HepG2 (cell line): ENCODE measurements around the gene NF2. TPM values are rescaled to one million over a fixed set of nuclear protein-coding genes. Genes with fewer than 3 reads are reported as not detected.

Source experiments
- ATAC-seq: fragments of 200-7000 bp; cut with Tn5 transposase; 3 replicates; pipeline ENCODE4 v1.9.1; 2020; ENCODE audit warnings: mild to moderate bottlenecking, moderate library complexity
- BruUV-seq: library from RNA; stranded (reverse); fragments of 400-500 nt; replicated peaks from 2 replicates; lab custom pipeline; 2021; lab: Mats Ljungman, UMichigan
- CTCF ChIA-PET: fragments of 300-600 bp; formaldehyde crosslinking; extraction: SDS; loops from one replicate; lab custom pipeline; 2021; ENCODE audit warnings: low total read pairs, inconsistent platforms, low intra/inter-chr PET ratio; lab: Yijun Ruan, JAX
- POLR2A ChIA-PET: fragments of 350-600 bp; sonication (Branson Sonifier 250); formaldehyde crosslinking; loops from one replicate; lab custom pipeline; 2020; ENCODE audit warnings: antibody characterized with exemption, inconsistent platforms; lab: Yijun Ruan, JAX
- DNase-seq: peaks from one replicate; pipeline ENCODE4 v3.0.0-alpha.2; 2015; ENCODE audit warnings: low spot score
- FAIRE-seq: peaks from 3 replicates; lab custom pipeline; 2011; peaks lifted over from hg19 to GRCh38; lab: Jason Lieb, UNC
- H2AFZ ChIP-seq: one replicate; pipeline ENCODE4 v1.6.1; 2011; ENCODE audit warnings: low read length, inconsistent platforms
- H3K27ac ChIP-seq: fragments of 300-600 bp; 3 replicates; pipeline ENCODE4 v1.8.0; 2011; ENCODE audit warnings: mixed run types, mild to moderate bottlenecking, mixed read lengths, low read length, inconsistent platforms; ENCODE audit not compliant: insufficient read depth; ENCODE audit errors: extremely low read length
- H3K27me3 ChIP-seq, 2 experiments: fragments of 200-600 bp in 1 of 2; 2 replicates in 1 of 2; 3 replicates in 1 of 2; pipeline versions ENCODE4 v1.6.0 to v1.8.0; 2011; ENCODE audit warnings: low read length in 2 of 2, mild to moderate bottlenecking in 2 of 2, moderate library complexity in 2 of 2, inconsistent platforms in 1 of 2; ENCODE audit not compliant: insufficient read depth in 2 of 2, control insufficient read depth in 1 of 2
- H3K36me3 ChIP-seq, 2 experiments: fragments of 200-600 bp in 1 of 2; replicated peaks in 1 of 2; 2 replicates in 1 of 2; 3 replicates in 1 of 2; pipeline versions ENCODE4 v1.5.1 to v1.8.0; 2011; ENCODE audit warnings: low read length in 2 of 2, inconsistent platforms in 1 of 2; ENCODE audit not compliant: insufficient read depth in 2 of 2, control insufficient read depth in 1 of 2
- H3K4me1 ChIP-seq: 2 replicates; pipeline ENCODE4 v1.5.1; 2012; ENCODE audit warnings: low read length, inconsistent platforms; ENCODE audit not compliant: insufficient read depth
- H3K4me2 ChIP-seq: 2 replicates; pipeline ENCODE4 v1.6.0; 2011; ENCODE audit warnings: low read depth, low read length, inconsistent platforms
- H3K4me3 ChIP-seq, 3 experiments: fragments of 200-600 bp in 1 of 3; sonication (generic), shearing (Covaris generic) in 1 of 3; replicated peaks in 1 of 3; 2 replicates each; pipeline ENCODE4 v1.5.1; 2011 to 2016; ENCODE audit warnings: low read length in 3 of 3, inconsistent platforms in 2 of 3, low read depth in 2 of 3, mild to moderate bottlenecking in 2 of 3, control low read depth in 1 of 3, mixed read lengths in 1 of 3; ENCODE audit not compliant: insufficient read depth in 1 of 3
- H3K79me2 ChIP-seq: one replicate; pipeline ENCODE4 v1.6.1; 2011; ENCODE audit warnings: low read length, inconsistent platforms; ENCODE audit not compliant: insufficient read depth
- H3K9ac ChIP-seq: 2 replicates; pipeline ENCODE4 v1.6.0; 2011; ENCODE audit warnings: mild to moderate bottlenecking, low read depth, low read length, inconsistent platforms; ENCODE audit not compliant: insufficient read depth
- H3K9me3 ChIP-seq: 2 replicates; pipeline ENCODE4 v1.5.1; 2012; ENCODE audit warnings: mild to moderate bottlenecking, low read length
- H4K20me1 ChIP-seq: 2 replicates; pipeline ENCODE4 v1.6.0; 2011; ENCODE audit warnings: inconsistent platforms, mild to moderate bottlenecking, low read length, moderate library complexity; ENCODE audit not compliant: insufficient read depth
- AHR ChIP-seq: IDR thresholded peaks from 2 replicates; pipeline ENCODE4 v1.6.1; 2018; ENCODE audit warnings: missing genetic modification reagents, missing compliant biosample characterization
- AKAP8 ChIP-seq: sonication (generic); formaldehyde crosslinking; IDR thresholded peaks from 2 replicates; pipeline ENCODE4 v1.5.1; 2020; ENCODE audit warnings: mild to moderate bottlenecking, missing genetic modification reagents
- PHB2 ChIP-seq: fragments of 450-650 bp; IDR thresholded peaks from 2 replicates; pipeline ENCODE4 v1.6.1; 2018; ENCODE audit not compliant: partially characterized antibody
- REL ChIP-seq: sonication (generic); formaldehyde crosslinking; conservative IDR thresholded peaks from 2 replicates; pipeline ENCODE4 v1.8.0; 2022; ENCODE audit warnings: mild to moderate bottlenecking, missing genetic modification reagents, moderate library complexity
- SALL2 ChIP-seq: sonication (generic); formaldehyde crosslinking; IDR thresholded peaks from 2 replicates; pipeline ENCODE4 v1.8.1; 2023; ENCODE audit warnings: mild to moderate bottlenecking, missing genetic modification reagents, inconsistent platforms
- SIN3A ChIP-seq: IDR thresholded peaks from 2 replicates; pipeline ENCODE4 v1.6.1; 2011; ENCODE audit warnings: low read depth, mild to moderate bottlenecking, control low read depth, low read length, borderline replicate concordance
- ZKSCAN5 ChIP-seq: sonication (generic); formaldehyde crosslinking; IDR thresholded peaks from 2 replicates; pipeline ENCODE4 v1.5.1; 2020; ENCODE audit warnings: mild to moderate bottlenecking, missing genetic modification reagents
- ZNF326 ChIP-seq: sonication (generic); formaldehyde crosslinking; IDR thresholded peaks from 2 replicates; pipeline ENCODE4 v1.4.0; 2020; ENCODE audit warnings: missing genetic modification reagents, borderline replicate concordance
- WGBS: methylation state at CpG from one replicate; pipeline ENCODE4 v1.1.6; 2017; ENCODE audit warnings: low lambda C conversion rate; 5-methylcytosine and 5-hydroxymethylcytosine counted together
- in situ Hi-C: cut with HindIII; loops from 2 replicates; pipeline ENCODE4 v1.10.0; 2017; ENCODE audit warnings: low pct_unique_long_range_greater_than_20kb; ENCODE audit not compliant: extremely low pct_ligation_motif_present
- intact Hi-C: fragments of 100-400 bp; cut with micrococcal nuclease; formaldehyde crosslinking; loops from one replicate; pipeline ENCODE4 v1.10.0; 2022; ENCODE audit not compliant: unreplicated experiment
- polyA plus RNA-seq, 8 experiments: library from polyadenylated mRNA; depleted of rRNA in 3 of 8; stranded (reverse) in 7 of 8; unstranded in 1 of 8; fragments of >200 nt; fragmentation: Illumina TruSeq in 4 of 8; extraction: Trizol in 4 of 8; gene quantifications; 2 replicates each; pipeline versions ENCODE4 v1.2.1 to v1.2.3, GENCODE V29; 2011 to 2016; ENCODE audit warnings: low read depth in 4 of 8, missing spikeins in 1 of 8, mixed read lengths in 1 of 8; ENCODE audit not compliant: insufficient read depth in 1 of 8
- total RNA-seq, 5 experiments: library from RNA; depleted of rRNA; stranded (reverse); fragments of >200 nt; fragmentation: Illumina TruSeq; extraction: Trizol; gene quantifications; 2 replicates each; pipeline ENCODE4 v1.2.3, GENCODE V29; 2016; ENCODE audit warnings: low read depth in 1 of 5
- TF ChIP-seq, protein P1 (sequence below): sonication (generic); formaldehyde crosslinking; conservative IDR thresholded peaks from 2 replicates; pipeline ENCODE4 v1.4.0; 2020; ENCODE audit warnings: mild to moderate bottlenecking, missing genetic modification reagents, moderate library complexity
- TF ChIP-seq, protein P2 (sequence below): sonication (generic); formaldehyde crosslinking; IDR thresholded peaks from 2 replicates; pipeline ENCODE4 v1.8.1; 2023; ENCODE audit warnings: missing genetic modification reagents, mild to moderate bottlenecking, borderline replicate concordance
- TF ChIP-seq, protein P3 (sequence below): sonication (generic); formaldehyde crosslinking; IDR thresholded peaks from 2 replicates; pipeline ENCODE4 v1.4.0; 2020; ENCODE audit warnings: mild to moderate bottlenecking, missing genetic modification reagents, borderline replicate concordance
- TF ChIP-seq, protein P4 (sequence below): sonication (generic); formaldehyde crosslinking; IDR thresholded peaks from 2 replicates; pipeline ENCODE4 v1.8.1; 2023; ENCODE audit warnings: mild to moderate bottlenecking, moderate library complexity, missing genetic modification reagents
- TF ChIP-seq, protein P5 (sequence below), 2 experiments: sonication (generic) in 1 of 2; formaldehyde crosslinking in 1 of 2; IDR thresholded peaks; 2 replicates each; pipeline versions ENCODE4 v1.5.1 to v1.6.1; 2011 to 2020; ENCODE audit warnings: borderline replicate concordance in 1 of 2, low read depth in 1 of 2, low read length in 1 of 2, mild to moderate bottlenecking in 1 of 2, missing genetic modification reagents in 1 of 2, moderate library complexity in 1 of 2

The NF2 gene
- total and polyA plus RNA-seq, 2 of the 13 experiments (the other 11 are each of a cell fraction or from before 2014, with no cell fraction given), result 9.3 to 33.3 TPM

DNA sequence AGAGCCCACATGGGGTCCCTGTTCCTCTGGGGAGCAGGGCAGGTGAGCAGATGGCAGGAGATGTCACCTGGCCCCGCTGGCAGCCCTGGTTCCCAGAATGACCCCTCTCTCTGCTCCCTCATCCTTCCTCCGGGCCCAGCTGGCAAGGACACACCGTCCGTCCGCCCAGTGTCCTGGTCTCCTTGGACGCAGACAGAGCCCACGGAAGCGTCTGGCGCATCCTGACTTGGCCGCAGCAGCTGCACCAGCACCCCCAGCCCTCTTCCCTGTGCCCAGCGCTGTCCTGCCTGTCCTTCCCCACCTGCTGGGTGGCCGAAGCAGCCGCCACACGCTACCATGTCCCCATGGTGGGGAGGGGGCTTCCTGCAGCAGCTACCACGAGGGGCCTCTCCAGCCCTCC, 106.8 kb downstream of the NF2 start:
- Histone ChIP-seq H3K4me1 (peaks cover 5% of the 10 kb centered on the region), H3K4me2 (no peak overlapping the region), H3K27me3 (peaks cover 16 to 79% of the 10 kb centered on the region in 2 experiments; a peak in 4 of 5 replicates), H3K9ac (no peak overlapping the region), H3K79me2 (no peaks in the 10 kb centered on the region), H2AFZ (no peak overlapping the region), H4K20me1 (no peaks in the 10 kb centered on the region), H3K4me3 (no peak overlapping the region), H3K27ac (no peak overlapping the region), H3K9me3 (no peaks in the 10 kb centered on the region), H3K36me3 (no peaks in the 10 kb centered on the region)
- CTCF ChIA-PET, result no interaction called here
- POLR2A ChIA-PET, result no interaction called here
- WGBS, result 43% methylated on average over 8 of the region's 15 CpGs
- BruUV-seq, result no TSS peak
- in situ Hi-C loops, result no loop called here
- FAIRE-seq, result no peak
- intact Hi-C loops, result no loop called here
- no peak for ATAC-seq
- DNase-seq, result no peak
- TF ChIP-seq REL (CRISPR knock-in tag), result no peak
- TF ChIP-seq AKAP8 (CRISPR knock-in tag), result no peak
- no peak for TF ChIP-seq AHR
- TF ChIP-seq, protein P1, sequence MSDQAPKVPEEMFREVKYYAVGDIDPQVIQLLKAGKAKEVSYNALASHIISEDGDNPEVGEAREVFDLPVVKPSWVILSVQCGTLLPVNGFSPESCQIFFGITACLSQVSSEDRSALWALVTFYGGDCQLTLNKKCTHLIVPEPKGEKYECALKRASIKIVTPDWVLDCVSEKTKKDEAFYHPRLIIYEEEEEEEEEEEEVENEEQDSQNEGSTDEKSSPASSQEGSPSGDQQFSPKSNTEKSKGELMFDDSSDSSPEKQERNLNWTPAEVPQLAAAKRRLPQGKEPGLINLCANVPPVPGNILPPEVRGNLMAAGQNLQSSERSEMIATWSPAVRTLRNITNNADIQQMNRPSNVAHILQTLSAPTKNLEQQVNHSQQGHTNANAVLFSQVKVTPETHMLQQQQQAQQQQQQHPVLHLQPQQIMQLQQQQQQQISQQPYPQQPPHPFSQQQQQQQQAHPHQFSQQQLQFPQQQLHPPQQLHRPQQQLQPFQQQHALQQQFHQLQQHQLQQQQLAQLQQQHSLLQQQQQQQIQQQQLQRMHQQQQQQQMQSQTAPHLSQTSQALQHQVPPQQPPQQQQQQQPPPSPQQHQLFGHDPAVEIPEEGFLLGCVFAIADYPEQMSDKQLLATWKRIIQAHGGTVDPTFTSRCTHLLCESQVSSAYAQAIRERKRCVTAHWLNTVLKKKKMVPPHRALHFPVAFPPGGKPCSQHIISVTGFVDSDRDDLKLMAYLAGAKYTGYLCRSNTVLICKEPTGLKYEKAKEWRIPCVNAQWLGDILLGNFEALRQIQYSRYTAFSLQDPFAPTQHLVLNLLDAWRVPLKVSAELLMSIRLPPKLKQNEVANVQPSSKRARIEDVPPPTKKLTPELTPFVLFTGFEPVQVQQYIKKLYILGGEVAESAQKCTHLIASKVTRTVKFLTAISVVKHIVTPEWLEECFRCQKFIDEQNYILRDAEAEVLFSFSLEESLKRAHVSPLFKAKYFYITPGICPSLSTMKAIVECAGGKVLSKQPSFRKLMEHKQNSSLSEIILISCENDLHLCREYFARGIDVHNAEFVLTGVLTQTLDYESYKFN (CRISPR knock-in tag), result no peak
- TF ChIP-seq PHB2, result no peak
- TF ChIP-seq, protein P2, sequence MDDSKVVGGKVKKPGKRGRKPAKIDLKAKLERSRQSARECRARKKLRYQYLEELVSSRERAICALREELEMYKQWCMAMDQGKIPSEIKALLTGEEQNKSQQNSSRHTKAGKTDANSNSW, result no peak
- TF ChIP-seq, protein P3, sequence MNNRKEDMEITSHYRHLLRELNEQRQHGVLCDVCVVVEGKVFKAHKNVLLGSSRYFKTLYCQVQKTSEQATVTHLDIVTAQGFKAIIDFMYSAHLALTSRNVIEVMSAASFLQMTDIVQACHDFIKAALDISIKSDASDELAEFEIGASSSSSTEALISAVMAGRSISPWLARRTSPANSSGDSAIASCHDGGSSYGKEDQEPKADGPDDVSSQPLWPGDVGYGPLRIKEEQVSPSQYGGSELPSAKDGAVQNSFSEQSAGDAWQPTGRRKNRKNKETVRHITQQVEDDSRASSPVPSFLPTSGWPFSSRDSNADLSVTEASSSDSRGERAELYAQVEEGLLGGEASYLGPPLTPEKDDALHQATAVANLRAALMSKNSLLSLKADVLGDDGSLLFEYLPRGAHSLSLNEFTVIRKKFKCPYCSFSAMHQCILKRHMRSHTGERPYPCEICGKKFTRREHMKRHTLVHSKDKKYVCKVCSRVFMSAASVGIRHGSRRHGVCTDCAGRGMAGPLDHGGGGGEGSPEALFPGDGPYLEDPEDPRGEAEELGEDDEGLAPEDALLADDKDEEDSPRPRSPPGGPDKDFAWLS, result no peak
- TF ChIP-seq, protein P4, sequence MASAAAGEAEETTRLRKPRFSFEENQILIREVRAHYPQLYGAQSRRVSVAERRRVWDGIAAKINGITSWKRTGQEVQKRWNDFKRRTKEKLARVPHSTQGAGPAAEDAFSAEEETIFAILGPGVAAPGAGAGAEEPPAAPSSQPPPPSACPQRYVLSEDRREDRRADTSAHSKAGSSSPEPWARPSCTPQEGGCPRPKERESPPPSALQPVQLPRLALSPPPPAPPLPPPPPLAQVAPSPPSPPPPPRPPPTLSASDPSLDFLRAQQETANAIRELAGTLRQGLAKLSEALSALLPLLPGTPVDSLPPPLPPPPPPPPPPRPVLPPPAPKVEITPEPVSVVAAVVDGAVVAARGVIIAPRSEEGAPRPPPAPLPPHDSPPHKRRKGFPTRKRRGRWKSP (CRISPR knock-in tag), result no peak
- TF ChIP-seq, protein P5, sequence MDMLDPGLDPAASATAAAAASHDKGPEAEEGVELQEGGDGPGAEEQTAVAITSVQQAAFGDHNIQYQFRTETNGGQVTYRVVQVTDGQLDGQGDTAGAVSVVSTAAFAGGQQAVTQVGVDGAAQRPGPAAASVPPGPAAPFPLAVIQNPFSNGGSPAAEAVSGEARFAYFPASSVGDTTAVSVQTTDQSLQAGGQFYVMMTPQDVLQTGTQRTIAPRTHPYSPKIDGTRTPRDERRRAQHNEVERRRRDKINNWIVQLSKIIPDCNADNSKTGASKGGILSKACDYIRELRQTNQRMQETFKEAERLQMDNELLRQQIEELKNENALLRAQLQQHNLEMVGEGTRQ (IDR thresholded peaks at IDR 0.05; ENCODE audit: low read depth, low read length), result no peak
- TF ChIP-seq, protein P5 (CRISPR knock-in tag; IDR thresholded peaks at IDR 0.05; ENCODE audit: borderline replicate concordance), result no peak
- TF ChIP-seq SIN3A, result no peak
- TF ChIP-seq SALL2 (CRISPR knock-in tag), result no peak
- no peak for TF ChIP-seq ZNF326 (CRISPR knock-in tag)
- TF ChIP-seq ZKSCAN5 (CRISPR knock-in tag), result no peak
